Suprapubic skin (tissue), 4 donors: Measurements from ENCODE around the gene F10. TPM values are rescaled to one million over a fixed set of nuclear protein-coding genes. Genes with fewer than 3 reads are reported as not detected.

ENCODE experiments used
- DNase-seq, 2 donors: peaks; one replicate each; pipeline ENCODE4 v3.0.0-alpha.2; 2019; ENCODE audit warnings: low spot score in 2 of 2
- H3K27ac ChIP-seq: fragments of 200-600 bp; sonication (generic); one replicate; pipeline ENCODE4 v1.5.1; 2019
- H3K27me3 ChIP-seq: fragments of 200-600 bp; sonication (generic); one replicate; pipeline ENCODE4 v1.5.1; 2019
- H3K36me3 ChIP-seq: fragments of 200-600 bp; sonication (generic); one replicate; pipeline ENCODE4 v1.5.1; 2019
- H3K4me1 ChIP-seq: fragments of 200-600 bp; sonication (generic); one replicate; pipeline ENCODE4 v1.5.1; 2019
- H3K4me3 ChIP-seq: fragments of 200-600 bp; sonication (generic); one replicate; pipeline ENCODE4 v1.5.1; 2019; ENCODE audit warnings: mild to moderate bottlenecking
- H3K9me3 ChIP-seq: fragments of 200-600 bp; sonication (generic); one replicate; pipeline ENCODE4 v1.5.1; 2019
- CTCF ChIP-seq, 2 donors: fragments of 200-600 bp in 1 of 2; fragments of 450-650 bp in 1 of 2; sonication (generic) in 1 of 2; IDR thresholded peaks; one replicate each; pipeline ENCODE4 v1.5.1; 2016 to 2019; ENCODE audit warnings: antibody characterized with exemption in 2 of 2, mild to moderate bottlenecking in 1 of 2, moderate library complexity in 1 of 2
- EP300 ChIP-seq: sonication (generic); formaldehyde crosslinking; IDR thresholded peaks from one replicate; pipeline ENCODE4 v1.6.1; 2017; ENCODE audit warnings: antibody characterized with exemption
- POLR2A ChIP-seq, 2 donors: fragments of 450-650 bp; IDR thresholded peaks; one replicate each; pipeline ENCODE4 v1.6.1; 2017; ENCODE audit warnings: antibody characterized with exemption in 2 of 2, mild to moderate bottlenecking in 2 of 2, moderate library complexity in 2 of 2
- POLR2AphosphoS5 ChIP-seq, 3 donors: sonication (generic); formaldehyde crosslinking; IDR thresholded peaks; one replicate each; pipeline ENCODE4 v1.6.1; 2017; ENCODE audit warnings: antibody characterized with exemption in 3 of 3
- WGBS: methylation state at CpG from one replicate; pipeline ENCODE4 v1.1.5; 2018; 5-methylcytosine and 5-hydroxymethylcytosine counted together
- total RNA-seq, 4 donors: library from RNA; depleted of rRNA; stranded (reverse); fragments of >200 nt; gene quantifications; one replicate each; pipeline ENCODE4 v1.1.0, GENCODE V29; 2016

The F10 gene
- total RNA-seq, 4 donors from 2014 or later, result 4.9 to 7.8 (median 6.7) TPM

- Histone ChIP-seq H3K4me3 (no peak overlapping the region), H3K36me3 (peaks cover 37% of the 10 kb centered on the region), H3K27me3 (no peaks in the 10 kb centered on the region), H3K4me1 (peaks cover 11% of the 10 kb centered on the region), H3K9me3 (no peaks in the 10 kb centered on the region), H3K27ac (no peak overlapping the region)
- WGBS, result 78% methylated on average over 4 of the region's 18 CpGs
- TF ChIP-seq CTCF (IDR thresholded peaks at IDR 0.05) (no peak), EP300 (no peak), POLR2A (IDR thresholded peaks at IDR 0.05) (no peak), POLR2AphosphoS5 (IDR thresholded peaks at IDR 0.05) (no peak)
- DNase-seq, result no peak
Measured at GRCh38 chr13:113080361-113080831, 42.2 kb upstream of the F10 start.

GRCh38 chr13:113080901-113081521 lies 41.6 kb upstream of the F10 start:
- TF ChIP-seq CTCF (IDR thresholded peaks at IDR 0.05) (no peak), POLR2A (IDR thresholded peaks at IDR 0.05) (no peak), POLR2AphosphoS5 (IDR thresholded peaks at IDR 0.05) (no peak), EP300 (no peak)
- no peaks in the 10 kb centered on the region for H3K27me3 ChIP-seq
- peaks cover 11% of the 10 kb centered on the region for H3K4me1 ChIP-seq
- peaks cover 31% of the 10 kb centered on the region for H3K36me3 ChIP-seq
- H3K9me3 ChIP-seq, result no peaks in the 10 kb centered on the region
- no peak overlapping the region for H3K4me3 ChIP-seq
- DNase-seq, result no peak
- H3K27ac ChIP-seq, result no peak overlapping the region
- 74% methylated on average over 5 of the region's 25 CpGs for WGBS

GRCh38 chr13:113082198-113083021 lies 40.2 kb upstream of the F10 start:
- DNase-seq, result no peak
- Histone ChIP-seq H3K9me3 (no peaks in the 10 kb centered on the region), H3K27ac (no peak overlapping the region), H3K4me3 (no peak overlapping the region), H3K4me1 (peaks cover 11% of the 10 kb centered on the region), H3K36me3 (peaks cover 24% of the 10 kb centered on the region), H3K27me3 (no peaks in the 10 kb centered on the region)
- TF ChIP-seq POLR2AphosphoS5 (IDR thresholded peaks at IDR 0.05) (no peak), POLR2A (IDR thresholded peaks at IDR 0.05) (no peak), EP300 (no peak), CTCF (IDR thresholded peaks at IDR 0.05) (no peak)
- 82% methylated on average over 26 of the region's 26 CpGs for WGBS

GRCh38 chr13:113083022-113083373 lies 39.6 kb upstream of the F10 start:
- DNase-seq, result no peak
- Histone ChIP-seq H3K4me3 (no peak overlapping the region), H3K36me3 (peaks cover 24% of the 10 kb centered on the region), H3K27ac (no peak overlapping the region), H3K27me3 (no peaks in the 10 kb centered on the region), H3K4me1 (peaks cover 11% of the 10 kb centered on the region), H3K9me3 (no peaks in the 10 kb centered on the region)
- no peak for TF ChIP-seq POLR2AphosphoS5 (IDR thresholded peaks at IDR 0.05)
- TF ChIP-seq CTCF (IDR thresholded peaks at IDR 0.05), result no peak
- TF ChIP-seq EP300, result no peak
- no peak for TF ChIP-seq POLR2A (IDR thresholded peaks at IDR 0.05)
- 87% methylated on average over 3 of the region's 10 CpGs for WGBS

- WGBS, result 44% methylated on average over 12 of the region's 18 CpGs
- Histone ChIP-seq H3K4me3 (no peak overlapping the region), H3K9me3 (no peaks in the 10 kb centered on the region), H3K27ac (no peak overlapping the region), H3K27me3 (no peaks in the 10 kb centered on the region), H3K4me1 (peaks cover 11% of the 10 kb centered on the region), H3K36me3 (peaks cover 25% of the 10 kb centered on the region)
- peak in 1 of 2 donors; percentile 79 for DNase-seq
- no peak for TF ChIP-seq CTCF (IDR thresholded peaks at IDR 0.05)
- no peak for TF ChIP-seq EP300
- no peak for TF ChIP-seq POLR2A (IDR thresholded peaks at IDR 0.05)
- no peak for TF ChIP-seq POLR2AphosphoS5 (IDR thresholded peaks at IDR 0.05)
Measured at GRCh38 chr13:113083402-113084061, 39.1 kb upstream of the F10 start.
